B cell (primary cell): ENCODE results near the gene UBA1.

Experiments used
- CTCF ChIP-seq: fragments of 200-600 bp; IDR thresholded peaks from one replicate; pipeline ENCODE4 v1.8.0; 2022; ENCODE audit warnings: antibody characterized with exemption, mild to moderate bottlenecking
- EZH2 ChIP-seq: IDR thresholded peaks from 2 replicates; pipeline ENCODE4 v1.6.1; 2012; ENCODE audit warnings: borderline replicate concordance, low read depth, mild to moderate bottlenecking, moderate library complexity, low read length; ENCODE audit not compliant: insufficient read depth, poor library complexity, severe bottlenecking

- TF ChIP-seq CTCF (no peak), EZH2 (no peak)
These were observed 7.8 kb downstream of the UBA1 start for GRCh38 chrX:47201345-47201944.
